Ovary (tissue), 3 donors: ENCODE results near the gene PIEZO1.

ENCODE experiments used
- EP300 ChIP-seq: sonication (generic); formaldehyde crosslinking; IDR thresholded peaks from one replicate; pipeline ENCODE4 v1.6.1; 2017; ENCODE audit warnings: antibody characterized with exemption
- POLR2A ChIP-seq: fragments of 450-650 bp; IDR thresholded peaks from one replicate; pipeline ENCODE4 v1.6.1; 2017; ENCODE audit warnings: antibody characterized with exemption, mild to moderate bottlenecking, moderate library complexity
- TF ChIP-seq, protein P1 (sequence below), 3 donors: fragments of 450-650 bp in 2 of 3; fragments of 200-600 bp in 1 of 3; IDR thresholded peaks; one replicate each; pipeline versions ENCODE4 v1.5.1 to v1.8.0; 2016 to 2022; ENCODE audit warnings: antibody characterized with exemption in 3 of 3, mild to moderate bottlenecking in 1 of 3
- donor health status: DM: no; HTN: no; CAD: no.

DNA sequence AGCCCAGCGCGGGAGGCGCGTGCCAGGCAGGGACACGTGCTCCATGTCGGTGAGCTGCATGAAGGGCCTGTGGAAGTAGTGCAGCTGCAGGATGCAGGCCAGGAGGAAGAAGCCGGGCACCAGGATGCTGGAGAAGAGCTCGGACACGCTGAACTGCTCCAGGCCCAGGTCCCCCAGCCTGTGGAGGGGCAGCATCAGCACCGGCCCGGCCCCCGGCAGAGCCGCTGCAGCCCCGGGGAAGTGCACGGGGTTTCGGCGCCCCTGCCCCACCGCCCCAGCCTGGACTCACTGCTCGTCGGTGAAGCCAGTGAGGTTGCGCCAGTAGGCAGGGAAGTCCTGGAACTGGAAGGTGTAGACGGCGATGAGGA is 50.7 kb downstream of the PIEZO1 start:
- TF ChIP-seq EP300 = no peak
- TF ChIP-seq, protein P1, sequence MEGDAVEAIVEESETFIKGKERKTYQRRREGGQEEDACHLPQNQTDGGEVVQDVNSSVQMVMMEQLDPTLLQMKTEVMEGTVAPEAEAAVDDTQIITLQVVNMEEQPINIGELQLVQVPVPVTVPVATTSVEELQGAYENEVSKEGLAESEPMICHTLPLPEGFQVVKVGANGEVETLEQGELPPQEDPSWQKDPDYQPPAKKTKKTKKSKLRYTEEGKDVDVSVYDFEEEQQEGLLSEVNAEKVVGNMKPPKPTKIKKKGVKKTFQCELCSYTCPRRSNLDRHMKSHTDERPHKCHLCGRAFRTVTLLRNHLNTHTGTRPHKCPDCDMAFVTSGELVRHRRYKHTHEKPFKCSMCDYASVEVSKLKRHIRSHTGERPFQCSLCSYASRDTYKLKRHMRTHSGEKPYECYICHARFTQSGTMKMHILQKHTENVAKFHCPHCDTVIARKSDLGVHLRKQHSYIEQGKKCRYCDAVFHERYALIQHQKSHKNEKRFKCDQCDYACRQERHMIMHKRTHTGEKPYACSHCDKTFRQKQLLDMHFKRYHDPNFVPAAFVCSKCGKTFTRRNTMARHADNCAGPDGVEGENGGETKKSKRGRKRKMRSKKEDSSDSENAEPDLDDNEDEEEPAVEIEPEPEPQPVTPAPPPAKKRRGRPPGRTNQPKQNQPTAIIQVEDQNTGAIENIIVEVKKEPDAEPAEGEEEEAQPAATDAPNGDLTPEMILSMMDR (IDR thresholded peaks at IDR 0.05) = no peak
- no peak for TF ChIP-seq POLR2A
